Measurements from ENCODE around the gene TSPAN16.

- TF ChIP-seq REST (IDR thresholded peaks at IDR 0.05; ENCODE audit: insufficient replicate concordance, low read depth), result no peak
- TF ChIP-seq POLR2AphosphoS5 (IDR thresholded peaks at IDR 0.05; ENCODE audit: low read depth), result peak; percentile 78
- TF ChIP-seq, protein P1, sequence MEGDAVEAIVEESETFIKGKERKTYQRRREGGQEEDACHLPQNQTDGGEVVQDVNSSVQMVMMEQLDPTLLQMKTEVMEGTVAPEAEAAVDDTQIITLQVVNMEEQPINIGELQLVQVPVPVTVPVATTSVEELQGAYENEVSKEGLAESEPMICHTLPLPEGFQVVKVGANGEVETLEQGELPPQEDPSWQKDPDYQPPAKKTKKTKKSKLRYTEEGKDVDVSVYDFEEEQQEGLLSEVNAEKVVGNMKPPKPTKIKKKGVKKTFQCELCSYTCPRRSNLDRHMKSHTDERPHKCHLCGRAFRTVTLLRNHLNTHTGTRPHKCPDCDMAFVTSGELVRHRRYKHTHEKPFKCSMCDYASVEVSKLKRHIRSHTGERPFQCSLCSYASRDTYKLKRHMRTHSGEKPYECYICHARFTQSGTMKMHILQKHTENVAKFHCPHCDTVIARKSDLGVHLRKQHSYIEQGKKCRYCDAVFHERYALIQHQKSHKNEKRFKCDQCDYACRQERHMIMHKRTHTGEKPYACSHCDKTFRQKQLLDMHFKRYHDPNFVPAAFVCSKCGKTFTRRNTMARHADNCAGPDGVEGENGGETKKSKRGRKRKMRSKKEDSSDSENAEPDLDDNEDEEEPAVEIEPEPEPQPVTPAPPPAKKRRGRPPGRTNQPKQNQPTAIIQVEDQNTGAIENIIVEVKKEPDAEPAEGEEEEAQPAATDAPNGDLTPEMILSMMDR (IDR thresholded peaks at IDR 0.05; ENCODE audit: insufficient read depth, low read length), result peak; percentile 94
- TF ChIP-seq SPI1 (IDR thresholded peaks at IDR 0.05; ENCODE audit: borderline replicate concordance, low read depth), result peak; percentile 46; the same call in 1 of the 2 replicates
These were observed 2.2 kb upstream of the TSPAN16 start for GRCh38 chr19:11293433-11294389.

Measured in HL-60 (cell line).